Testis (tissue), 2 donors: Measurements from ENCODE around the gene CEP68.

Experiments used
- CTCF ChIP-seq, 3 experiments: fragments of 450-650 bp in 2 of 3; fragments of 200-600 bp in 1 of 3; sonication (generic) in 1 of 3; IDR thresholded peaks; one replicate each; pipeline ENCODE4 v1.5.1; 2016 to 2019; ENCODE audit warnings: antibody characterized with exemption in 3 of 3, mild to moderate bottlenecking in 2 of 3, moderate library complexity in 1 of 3
- POLR2A ChIP-seq: fragments of 450-650 bp; IDR thresholded peaks from one replicate; pipeline ENCODE4 v1.6.1; 2017; ENCODE audit warnings: antibody characterized with exemption, mild to moderate bottlenecking, moderate library complexity

DNA sequence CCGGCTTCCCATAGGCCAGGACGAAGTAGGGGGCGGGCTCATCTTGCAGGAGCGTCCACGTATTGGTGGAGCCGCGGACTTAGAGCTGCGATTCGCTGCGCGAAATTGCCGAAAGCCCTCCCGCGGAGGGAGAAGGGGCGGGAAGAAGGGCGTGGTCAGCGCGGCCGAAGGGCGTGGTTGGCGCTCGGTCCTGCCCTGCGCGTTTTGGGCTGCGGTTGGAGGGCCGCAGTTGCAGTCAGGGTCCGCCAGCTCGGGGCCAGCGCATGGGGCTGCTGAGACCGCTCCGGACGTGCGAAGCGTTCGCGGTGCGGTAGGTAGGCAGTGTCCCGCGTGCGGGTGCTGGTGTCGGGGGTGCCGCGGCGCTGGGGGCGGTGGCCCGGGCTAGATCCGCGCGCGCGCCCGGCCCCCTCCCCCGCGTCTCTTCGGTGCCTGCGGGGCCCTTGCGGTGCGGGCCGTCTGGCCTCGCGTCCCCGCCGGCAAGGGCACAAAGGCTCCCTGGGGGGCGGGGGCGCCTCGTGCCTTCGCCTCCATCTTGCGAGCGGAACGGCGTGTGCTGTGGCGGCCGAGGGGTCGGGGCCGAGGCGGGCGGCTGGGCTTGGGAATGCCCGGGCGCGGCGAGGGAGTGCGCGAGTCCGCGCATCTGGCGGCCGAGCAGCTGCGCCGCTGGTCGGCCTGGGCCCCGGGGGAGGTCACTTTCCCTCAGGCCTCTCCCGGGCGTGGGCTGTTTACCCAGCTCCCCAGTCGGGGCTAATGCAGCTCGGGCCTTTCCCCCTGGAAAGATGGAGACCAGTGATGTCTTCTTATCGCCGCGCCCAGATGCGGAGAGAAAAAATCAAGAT is at the start of gene CEP68:
- TF ChIP-seq CTCF (IDR thresholded peaks at IDR 0.05) (no peak), POLR2A (peak; percentile 76)
